Small intestine (tissue), 7 donors: ENCODE data around the gene ORM2. TPM values are rescaled to one million over a fixed set of nuclear protein-coding genes. Genes with fewer than 3 reads are reported as not detected.

Source experiments
- DNase-seq, 2 donors: peaks; one replicate each; pipeline versions ENCODE4 v3.0.0 to v3.0.0-alpha.2; 2013
- FAIRE-seq: peaks from 2 replicates; lab custom pipeline; 2012; peaks lifted over from hg19 to GRCh38; lab: Jason Lieb, UNC
- H3K27ac ChIP-seq, 3 donors: one replicate each; pipeline ENCODE4 v1.5.1; 2013; ENCODE audit warnings: low read length in 2 of 3, mild to moderate bottlenecking in 2 of 3, control low read depth in 1 of 3, inconsistent platforms in 1 of 3, low read depth in 1 of 3, moderate library complexity in 1 of 3
- H3K27me3 ChIP-seq, 3 donors: one replicate each; pipeline ENCODE4 v1.6.1; 2013; ENCODE audit warnings: low read length in 3 of 3, inconsistent platforms in 1 of 3; ENCODE audit not compliant: control insufficient read depth in 3 of 3, insufficient read depth in 3 of 3
- H3K36me3 ChIP-seq, 3 donors: one replicate each; pipeline ENCODE4 v1.6.1; 2013; ENCODE audit warnings: low read length in 3 of 3, inconsistent platforms in 1 of 3, low read depth in 1 of 3, mild to moderate bottlenecking in 1 of 3, moderate library complexity in 1 of 3; ENCODE audit not compliant: control insufficient read depth in 3 of 3, insufficient read depth in 2 of 3
- H3K4me1 ChIP-seq, 3 donors: one replicate each; pipeline ENCODE4 v1.6.1; 2013; ENCODE audit warnings: low read length in 2 of 3, inconsistent platforms in 1 of 3, low read depth in 1 of 3, mild to moderate bottlenecking in 1 of 3, moderate library complexity in 1 of 3; ENCODE audit not compliant: control insufficient read depth in 3 of 3, insufficient read depth in 2 of 3
- H3K4me3 ChIP-seq, 3 donors: one replicate each; pipeline ENCODE4 v1.5.1; 2013; ENCODE audit warnings: low read length in 3 of 3, control low read depth in 1 of 3, inconsistent platforms in 1 of 3, low read depth in 1 of 3, mild to moderate bottlenecking in 1 of 3, moderate library complexity in 1 of 3
- H3K9me3 ChIP-seq, 2 donors: one replicate each; pipeline ENCODE4 v1.6.1; 2013; ENCODE audit warnings: low read depth in 1 of 2, low read length in 1 of 2; ENCODE audit not compliant: control insufficient read depth in 2 of 2, insufficient read depth in 1 of 2
- WGBS, 3 donors: extraction: QIAGEN DNeasy Blood & Tissue Kit; methylation state at CpG; one replicate each; pipeline ENCODE4 v1.1.7; 2013; 5-methylcytosine and 5-hydroxymethylcytosine counted together
- polyA plus RNA-seq, 4 donors: library from polyadenylated mRNA; stranded (reverse) in 3 of 4; unstranded in 1 of 4; fragments of 200-250 nt in 3 of 4; fragments of 120-200 nt in 1 of 4; gene quantifications; one replicate each; pipeline versions ENCODE4 v1.2.1 to v1.2.3, GENCODE V29; 2013
- donor health status: healthy with polysubstance abuse.
- donor health status: control.
- donor health status: control.
- donor health status: Bipolar disorder and iron deficiency.
- donor health status: healthy.

The ORM2 gene
- polyA plus RNA-seq, 4 donors = 0.28 TPM; not detected in 3

GRCh38 chr9:114349713-114350480 lies 20.2 kb downstream of the ORM2 start:
- H3K9me3 ChIP-seq = no peaks in the 10 kb centered on the region
- no peak for FAIRE-seq
- H3K4me3 ChIP-seq = no peak overlapping the region
- H3K27ac ChIP-seq = no peak overlapping the region
- no peaks in the 10 kb centered on the region for H3K4me1 ChIP-seq
- peaks cover 7 to 57% (median 24%) of the 10 kb centered on the region in 3 donors for H3K36me3 ChIP-seq
- 83 to 92% (median 86%) methylated on average over 10 of the region's 10 CpGs for WGBS, 3 donors
- no peaks in the 10 kb centered on the region for H3K27me3 ChIP-seq
- DNase-seq = no peak

GRCh38 chr9:114350636-114351401 lies 21.1 kb downstream of the ORM2 start:
- DNase-seq (no peak), FAIRE-seq (no peak)
- Histone ChIP-seq H3K9me3 (no peaks in the 10 kb centered on the region), H3K27me3 (no peaks in the 10 kb centered on the region), H3K4me1 (no peaks in the 10 kb centered on the region), H3K27ac (no peak overlapping the region), H3K4me3 (no peak overlapping the region), H3K36me3 (peaks cover 10 to 55% (median 24%) of the 10 kb centered on the region in 3 donors)
- 92 to 93% (median 92%) methylated on average over 16 of the region's 16 CpGs for WGBS, 3 donors

GRCh38 chr9:114351932-114352331 lies 22.3 kb downstream of the ORM2 start:
- Histone ChIP-seq H3K36me3 (peaks cover 14 to 57% (median 21%) of the 10 kb centered on the region in 3 donors), H3K4me3 (no peak overlapping the region), H3K4me1 (no peaks in the 10 kb centered on the region), H3K27me3 (no peaks in the 10 kb centered on the region), H3K9me3 (no peaks in the 10 kb centered on the region), H3K27ac (no peak overlapping the region)
- 81 to 85% (median 84%) methylated on average over 4 of the region's 4 CpGs for WGBS, 3 donors
- FAIRE-seq = no peak
- no peak for DNase-seq

GRCh38 chr9:114355821-114356220 lies 26.2 kb downstream of the ORM2 start:
- no peak for FAIRE-seq
- Histone ChIP-seq H3K36me3 (peaks cover 14 to 55% (median 25%) of the 10 kb centered on the region in 3 donors), H3K27me3 (no peaks in the 10 kb centered on the region), H3K9me3 (no peaks in the 10 kb centered on the region), H3K27ac (no peak overlapping the region), H3K4me1 (no peaks in the 10 kb centered on the region), H3K4me3 (no peak overlapping the region)
- DNase-seq = no peak
- 93 to 96% (median 95%) methylated on average over 6 of the region's 6 CpGs for WGBS, 3 donors

- WGBS, 3 donors = 87 to 93% (median 87%) methylated on average over 6 of the region's 6 CpGs
- no peak for FAIRE-seq
- H3K27ac ChIP-seq = no peak overlapping the region
- no peaks in the 10 kb centered on the region for H3K27me3 ChIP-seq
- H3K4me1 ChIP-seq = no peaks in the 10 kb centered on the region
- no peak overlapping the region for H3K4me3 ChIP-seq
- no peak for DNase-seq
- H3K36me3 ChIP-seq = peaks cover 20 to 55% (median 25%) of the 10 kb centered on the region in 3 donors
- no peaks in the 10 kb centered on the region for H3K9me3 ChIP-seq
Observed at GRCh38 chr9:114356792-114357191, 27.1 kb downstream of the ORM2 start.

GRCh38 chr9:114357360-114357759 lies 27.7 kb downstream of the ORM2 start:
- Histone ChIP-seq H3K9me3 (no peaks in the 10 kb centered on the region), H3K4me3 (no peak overlapping the region), H3K27ac (no peak overlapping the region), H3K4me1 (no peaks in the 10 kb centered on the region), H3K36me3 (peaks cover 22 to 61% (median 27%) of the 10 kb centered on the region in 3 donors), H3K27me3 (no peaks in the 10 kb centered on the region)
- DNase-seq (no peak), FAIRE-seq (no peak)
- 94 to 95% (median 94%) methylated on average over 6 of the region's 6 CpGs for WGBS, 3 donors

- no peaks in the 10 kb centered on the region for H3K27me3 ChIP-seq
- 96 to 99% (median 97%) methylated on average over 9 of the region's 9 CpGs for WGBS, 3 donors
- no peak overlapping the region for H3K4me3 ChIP-seq
- FAIRE-seq (no peak), DNase-seq (no peak)
- no peaks in the 10 kb centered on the region for H3K4me1 ChIP-seq
- no peaks in the 10 kb centered on the region for H3K9me3 ChIP-seq
- peaks cover 22 to 64% (median 27%) of the 10 kb centered on the region in 3 donors for H3K36me3 ChIP-seq
- no peak overlapping the region for H3K27ac ChIP-seq
Observed at GRCh38 chr9:114357911-114358328, 28.3 kb downstream of the ORM2 start.

- H3K27ac ChIP-seq = no peak overlapping the region
- DNase-seq = no peak
- FAIRE-seq = no peak
- H3K4me3 ChIP-seq = no peak overlapping the region
- peaks cover 21 to 68% (median 31%) of the 10 kb centered on the region in 3 donors for H3K36me3 ChIP-seq
- H3K9me3 ChIP-seq = no peaks in the 10 kb centered on the region
- 94 to 97% (median 95%) methylated on average over 7 of the region's 7 CpGs for WGBS, 3 donors
- no peaks in the 10 kb centered on the region for H3K27me3 ChIP-seq
- H3K4me1 ChIP-seq = peaks cover 0 to 3% (median 1%) of the 10 kb centered on the region in 3 donors
Observed at GRCh38 chr9:114359801-114360200, 30.1 kb downstream of the ORM2 start.
